Activated CD4-positive, alpha-beta T cell treated with anti-CD3 and anti-CD28 coated beads for 36 hours (primary cell): ENCODE data around the gene EVI5. TPM values are rescaled to one million over a fixed set of nuclear protein-coding genes. Genes with fewer than 3 reads are reported as not detected.
"Not testable (repeated sequence)": the region's sequence is repeated elsewhere in the genome, so short reads cannot be mapped to it uniquely, and the experiment has no call there.

Source experiments
- ATAC-seq: fragments of 200-7000 bp; cut with Tn5 transposase; one replicate; pipeline ENCODE4 v1.10.0; 2021; ENCODE audit warnings: mild to moderate bottlenecking, moderate library complexity
- CTCF ChIA-PET: fragments of 350-600 bp; sonication (Branson Sonifier 250); formaldehyde crosslinking; loops from one replicate; lab custom pipeline; 2021; ENCODE audit warnings: antibody characterized with exemption; lab: Charles Lee
- POLR2A ChIA-PET: fragments of 350-600 bp; sonication (Branson Sonifier 250); formaldehyde crosslinking; loops from one replicate; lab custom pipeline; 2021; ENCODE audit warnings: antibody characterized with exemption, inconsistent platforms; lab: Charles Lee
- DNase-seq: peaks from one replicate; pipeline ENCODE4 v3.0.0-alpha.2; 2020
- H3K27ac Mint-ChIP-seq: one replicate; pipeline ENCODE4 v1.8.0; 2021; ENCODE audit warnings: mixed read lengths
- H3K27me3 Mint-ChIP-seq: one replicate; pipeline ENCODE4 v1.8.0; 2021; ENCODE audit warnings: mixed read lengths
- H3K36me3 Mint-ChIP-seq: one replicate; pipeline ENCODE4 v1.8.0; 2021; ENCODE audit warnings: low read depth, mixed read lengths
- H3K4me1 Mint-ChIP-seq: one replicate; pipeline ENCODE4 v1.8.0; 2021; ENCODE audit warnings: mixed read lengths
- H3K4me3 Mint-ChIP-seq: one replicate; pipeline ENCODE4 v1.8.0; 2021; ENCODE audit warnings: mild to moderate bottlenecking, moderate library complexity, mixed read lengths
- H3K9me3 Mint-ChIP-seq: one replicate; pipeline ENCODE4 v1.8.0; 2021; ENCODE audit warnings: low read depth, mixed read lengths
- intact Hi-C, 2 experiments: fragments of 100-400 bp; cut with DNase I in 1 of 2; cut with micrococcal nuclease in 1 of 2; formaldehyde crosslinking; loops; one replicate each; pipeline versions ENCODE4 v1.14.2 to v1.15.1; 2022 to 2024; cut with DNase I, micrococcal nuclease
- total RNA-seq, 2 experiments: library from RNA; stranded (reverse); gene quantifications; one replicate each; pipeline ENCODE4 v1.2.3, GENCODE V29; 2021

EVI5 gene
- total RNA-seq, 2 experiments from 2014 or later = 28.5 to 32.6 TPM

DNA sequence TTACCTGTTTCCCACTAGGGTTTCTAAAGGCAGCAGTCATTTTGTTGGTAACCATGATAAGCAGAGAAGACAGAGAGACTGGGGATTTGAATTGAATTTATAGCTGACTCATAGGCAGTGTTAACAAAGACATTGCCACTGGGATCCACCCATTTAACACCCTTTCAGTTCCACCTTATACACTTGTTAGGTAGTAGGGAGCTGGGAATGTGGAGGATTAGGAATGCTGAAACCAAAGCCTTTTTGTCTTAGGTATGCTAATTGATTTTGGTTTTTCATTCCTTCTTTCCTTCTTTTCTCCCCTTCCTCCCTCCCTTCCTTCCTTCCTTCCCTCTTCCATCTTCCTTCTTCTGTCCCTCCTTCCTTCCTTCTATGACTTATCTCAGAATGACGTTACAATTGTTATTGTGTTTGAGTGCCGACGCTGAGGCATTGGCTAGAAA is 7.5 kb upstream of the EVI5 start:
- Mint-ChIP-seq H3K9me3 (no peaks in the 10 kb centered on the region), H3K4me1 (peaks cover 3% of the 10 kb centered on the region), H3K27ac (no peak overlapping the region), H3K4me3 (no peak overlapping the region), H3K27me3 (peaks cover 37% of the 10 kb centered on the region), H3K36me3 (no peaks in the 10 kb centered on the region)
- ATAC-seq = no peak
- no peak for DNase-seq
- POLR2A ChIA-PET = no interaction called here
- CTCF ChIA-PET = interaction anchor here (0.6 to 0.8 kb wide), 2 partner anchors 129 to 603 kb away, joined by 3 read pairs; no protein-coding TSS in a partner anchor
- intact Hi-C loops = no loop called here

DNA sequence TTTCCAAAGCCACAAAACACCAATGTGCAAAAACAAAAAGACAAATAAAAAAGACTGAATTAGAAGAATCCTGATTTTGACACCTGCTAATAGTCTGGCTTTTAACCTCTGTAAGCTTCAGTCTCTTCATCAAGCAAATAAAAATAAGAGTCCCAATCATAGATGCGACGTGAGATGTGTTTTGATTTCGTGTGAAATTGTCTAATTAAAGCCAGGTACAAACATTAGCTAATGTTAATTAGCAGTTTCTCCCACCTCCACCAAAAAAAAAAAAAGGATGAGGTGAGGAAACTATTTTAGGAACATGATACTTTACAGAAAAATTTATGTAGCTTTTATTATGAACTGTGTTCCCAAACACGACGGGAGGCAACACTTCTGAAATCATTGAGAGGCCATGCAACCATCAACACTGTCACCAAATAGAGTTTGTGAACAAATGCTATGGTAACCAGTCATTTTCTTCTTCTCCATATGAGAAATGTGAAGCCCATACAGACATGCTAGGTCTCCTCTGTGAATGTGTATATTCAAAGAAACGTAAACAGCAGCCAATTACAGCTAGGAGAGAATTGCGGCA is 6.7 kb upstream of the EVI5 start:
- Mint-ChIP-seq H3K27me3 (peaks cover 40% of the 10 kb centered on the region), H3K9me3 (no peaks in the 10 kb centered on the region), H3K4me3 (no peak overlapping the region), H3K36me3 (no peaks in the 10 kb centered on the region), H3K4me1 (peaks cover 3% of the 10 kb centered on the region), H3K27ac (no peak overlapping the region)
- intact Hi-C loops = no loop called here
- ChIA-PET POLR2A (no interaction called here), CTCF (interaction anchor here (0.7 to 1.5 kb wide), 5 partner anchors 10 to 129 kb away, joined by 3 to 7 read pairs (median 5); no protein-coding TSS in a partner anchor)
- no peak for ATAC-seq
- no peak for DNase-seq

- Mint-ChIP-seq H3K4me1 (peaks cover 3% of the 10 kb centered on the region), H3K27me3 (peaks cover 44% of the 10 kb centered on the region), H3K36me3 (no peaks in the 10 kb centered on the region), H3K27ac (no peak overlapping the region), H3K9me3 (no peaks in the 10 kb centered on the region), H3K4me3 (no peak overlapping the region)
- peak; percentile 68 for ATAC-seq
- ChIA-PET CTCF (interaction anchor here (0.7 to 1.5 kb wide), 4 partner anchors 10 to 42 kb away, joined by 3 to 7 read pairs (median 5); no protein-coding TSS in a partner anchor), POLR2A (interaction anchor here (0.5 kb wide), 1 partner anchor 343 kb away, joined by 8 read pairs; no protein-coding TSS in a partner anchor)
- no peak for DNase-seq
- intact Hi-C loops = no loop called here
Measured at GRCh38 chr1:92790867-92791266, 6.0 kb upstream of the EVI5 start.

GRCh38 chr1:92790081-92790480 is 5.2 kb upstream of the EVI5 start:
- Mint-ChIP-seq H3K9me3 (no peaks in the 10 kb centered on the region), H3K4me1 (peaks cover 7% of the 10 kb centered on the region), H3K36me3 (no peaks in the 10 kb centered on the region), H3K27ac (no peak overlapping the region), H3K4me3 (no peak overlapping the region), H3K27me3 (peaks cover 44% of the 10 kb centered on the region)
- ATAC-seq (no peak), DNase-seq (no peak)
- ChIA-PET POLR2A (no interaction called here), CTCF (interaction anchor here (0.6 to 1.9 kb wide), 5 partner anchors 28 to 551 kb away, joined by 3 to 7 read pairs (median 5); no protein-coding TSS in a partner anchor)
- intact Hi-C loops = no loop called here

GRCh38 chr1:92786111-92786901 is 1.4 kb upstream of the EVI5 start:
- CTCF ChIA-PET = interaction anchor here (0.6 to 1.5 kb wide), 3 partner anchors 10 to 74 kb away, joined by 3 to 7 read pairs (median 4); no protein-coding TSS in a partner anchor
- H3K36me3 Mint-ChIP-seq = no peaks in the 10 kb centered on the region
- H3K27ac Mint-ChIP-seq = no peak overlapping the region
- POLR2A ChIA-PET = no interaction called here
- peaks cover 16% of the 10 kb centered on the region for H3K4me1 Mint-ChIP-seq
- DNase-seq (no peak), ATAC-seq (no peak)
- intact Hi-C loops = no loop called here
- no peak overlapping the region for H3K4me3 Mint-ChIP-seq
- H3K9me3 Mint-ChIP-seq = no peaks in the 10 kb centered on the region
- peaks cover 34% of the 10 kb centered on the region for H3K27me3 Mint-ChIP-seq

DNA sequence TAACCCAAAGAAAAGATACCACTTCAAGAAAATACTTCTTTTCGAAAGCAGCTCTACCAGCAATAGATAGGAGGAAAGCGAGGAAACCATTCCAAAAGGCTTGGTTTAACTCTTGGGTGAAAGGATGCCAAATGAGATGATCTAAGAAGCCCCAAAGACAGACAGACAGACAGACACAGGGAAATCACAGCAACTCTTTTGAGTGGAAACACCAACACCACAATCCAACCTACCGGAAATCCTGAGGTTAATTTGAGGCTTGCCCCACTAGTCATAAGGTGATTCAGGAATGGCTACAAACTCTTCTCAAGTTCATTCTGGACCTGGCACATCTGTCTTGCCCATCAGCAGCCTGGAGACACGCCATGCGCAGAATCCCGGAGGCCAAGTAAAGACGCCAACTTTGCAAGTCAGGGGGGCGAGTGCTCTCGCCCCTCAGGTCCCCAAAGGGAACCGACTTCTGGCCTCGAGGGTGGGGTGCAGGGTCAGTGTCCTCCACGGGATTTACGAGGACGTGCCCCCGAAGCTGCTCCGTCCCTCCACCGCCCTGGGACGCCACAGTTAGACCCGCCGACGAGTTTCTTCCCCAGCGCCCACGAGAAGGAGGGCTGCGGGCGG is 778 bp downstream of the EVI5 start:
- ChIA-PET CTCF (interaction anchor here (0.7 to 1.0 kb wide), 3 partner anchors 8 to 66 kb away, joined by 3 read pairs; no protein-coding TSS in a partner anchor), POLR2A (interaction anchor here (1.3 kb wide), 1 partner anchor 48 kb away, joined by 4 read pairs; no protein-coding TSS in a partner anchor)
- Mint-ChIP-seq H3K27me3 (peaks cover 31% of the 10 kb centered on the region), H3K4me1 (peaks cover 13% of the 10 kb centered on the region), H3K36me3 (no peaks in the 10 kb centered on the region), H3K27ac (no peak overlapping the region), H3K9me3 (no peaks in the 10 kb centered on the region), H3K4me3 (peak overlapping the region; percentile 71)
- intact Hi-C loops = loop anchor here (1.0 to 2.0 kb wide), 2 partner anchors 48 to 49 kb away; partner anchors contain the start of gene RPL5 (in 2 of the 2)
- ATAC-seq (peak; percentile 51), DNase-seq (peak; percentile 57)

GRCh38 chr1:92783550-92783949 is 1.4 kb downstream of the EVI5 start:
- H3K27ac Mint-ChIP-seq, intact Hi-C loops, DNase-seq, H3K9me3 Mint-ChIP-seq, H3K36me3 Mint-ChIP-seq, ATAC-seq, POLR2A ChIA-PET: not testable (repeated sequence)
- Mint-ChIP-seq H3K27me3 (peaks cover 31% of the 10 kb centered on the region), H3K4me1 (peaks cover 13% of the 10 kb centered on the region), H3K4me3 (peak overlapping the region; percentile 71)
- CTCF ChIA-PET = interaction anchor here (0.8 to 0.9 kb wide), 2 partner anchors 20 to 35 kb away, joined by 3 read pairs; no protein-coding TSS in a partner anchor

GRCh38 chr1:92778376-92778775 is 6.5 kb downstream of the EVI5 start:
- Mint-ChIP-seq H3K4me3 (no peak overlapping the region), H3K27me3 (peaks cover 25% of the 10 kb centered on the region), H3K36me3 (no peaks in the 10 kb centered on the region), H3K27ac (no peak overlapping the region), H3K9me3 (no peaks in the 10 kb centered on the region), H3K4me1 (no peaks in the 10 kb centered on the region)
- intact Hi-C loops = no loop called here
- CTCF ChIA-PET = no interaction called here
- ATAC-seq (no peak), DNase-seq (no peak)
- POLR2A ChIA-PET = no interaction called here

DNA sequence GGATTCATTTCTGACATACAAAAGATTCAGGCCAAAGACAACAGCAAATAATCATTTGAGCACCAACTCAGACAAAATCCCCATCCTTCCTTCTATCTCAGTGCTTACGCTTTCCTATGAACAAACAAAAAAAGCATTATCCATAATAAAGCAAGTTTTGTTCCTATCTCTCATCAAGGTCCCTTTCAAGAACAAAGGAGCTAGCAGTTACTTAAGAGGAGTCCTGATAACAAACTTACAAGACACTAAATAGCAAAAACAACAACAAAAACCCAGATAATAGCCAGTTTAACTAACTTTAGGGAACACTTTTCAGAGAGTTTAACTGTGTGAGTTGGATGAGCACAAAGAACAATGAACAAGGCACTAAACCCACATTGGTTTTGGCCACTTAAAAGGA is 10.5 kb downstream of the EVI5 start:
- Mint-ChIP-seq H3K36me3 (no peaks in the 10 kb centered on the region), H3K27me3 (peaks cover 14% of the 10 kb centered on the region), H3K4me3 (no peak overlapping the region), H3K4me1 (no peaks in the 10 kb centered on the region), H3K27ac (no peak overlapping the region), H3K9me3 (no peaks in the 10 kb centered on the region)
- intact Hi-C loops = no loop called here
- no peak for DNase-seq
- POLR2A ChIA-PET = no interaction called here
- no peak for ATAC-seq
- CTCF ChIA-PET = interaction anchor here (1.4 kb wide), 1 partner anchor 25 kb away, joined by 4 read pairs; no protein-coding TSS in a partner anchor

- H3K4me1 Mint-ChIP-seq, POLR2A ChIA-PET, H3K9me3 Mint-ChIP-seq, intact Hi-C loops, DNase-seq, H3K36me3 Mint-ChIP-seq, CTCF ChIA-PET, ATAC-seq, H3K4me3 Mint-ChIP-seq, H3K27ac Mint-ChIP-seq: not testable (repeated sequence)
- peaks cover 14% of the 10 kb centered on the region for H3K27me3 Mint-ChIP-seq
Measured at GRCh38 chr1:92773749-92774148, 11.2 kb downstream of the EVI5 start.

DNA sequence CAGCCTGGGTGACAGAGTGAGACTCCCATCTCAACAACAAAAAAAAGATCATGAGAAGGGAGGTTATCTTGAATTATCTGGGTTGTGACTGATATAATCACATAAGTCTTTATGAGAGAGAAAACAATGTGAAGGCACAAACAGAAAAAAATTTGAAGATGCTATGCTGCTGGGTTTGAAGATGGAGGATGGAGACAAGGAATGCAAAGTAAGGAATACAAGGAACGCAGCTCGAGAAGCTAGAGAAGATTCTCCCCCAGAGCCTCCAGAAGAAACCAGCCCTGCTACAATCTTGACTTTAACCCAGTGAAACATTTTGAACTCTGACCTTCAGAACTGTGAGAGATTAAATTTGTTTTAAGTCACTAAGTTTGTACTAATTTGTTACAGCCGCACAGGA is 15.1 kb downstream of the EVI5 start:
- Mint-ChIP-seq H3K36me3 (no peaks in the 10 kb centered on the region), H3K4me1 (no peaks in the 10 kb centered on the region), H3K27ac (no peak overlapping the region), H3K9me3 (peaks cover 2% of the 10 kb centered on the region), H3K4me3 (no peak overlapping the region), H3K27me3 (peaks cover 5% of the 10 kb centered on the region)
- DNase-seq (no peak), ATAC-seq (no peak)
- CTCF ChIA-PET = no interaction called here
- POLR2A ChIA-PET = no interaction called here
- intact Hi-C loops = no loop called here
